ENCODE measurements around the gene CMYA5.

- no peak for TF ChIP-seq CTCF (conservative IDR thresholded peaks at IDR 0.05; ENCODE audit: low read depth, low read length)
- TF ChIP-seq EZH2phosphoT487 (IDR thresholded peaks at IDR 0.05; ENCODE audit: borderline replicate concordance, low read length): no peak
Measured at GRCh38 chr5:79811904-79812303, 122.3 kb downstream of the CMYA5 start.
